ENCODE results near the gene DHX34.

GRCh38 chr19:47398707-47399597 lies 49.8 kb downstream of the DHX34 start:
- no peak for TF ChIP-seq CTCF (IDR thresholded peaks at IDR 0.05)
- no peak for TF ChIP-seq POLR2A (IDR thresholded peaks at IDR 0.05)

Measured in heart left ventricle (tissue), 13 donors.